SU-DHL-6 (cell line): ENCODE data around the gene ACVR1B.

ENCODE experiments used
- H2AFZ ChIP-seq: fragments of 200-600 bp; sonication (generic); 2 replicates; pipeline ENCODE4 v1.6.1; 2014; ENCODE audit warnings: low read depth, mild to moderate bottlenecking, moderate library complexity, mixed read lengths, antibody characterized with exemption, low read length; ENCODE audit not compliant: severe bottlenecking
- H3F3A ChIP-seq: fragments of 200-600 bp; shearing (Covaris generic); 2 replicates; pipeline ENCODE4 v1.6.0; 2016; ENCODE audit warnings: antibody characterized with exemption, mild to moderate bottlenecking; ENCODE audit not compliant: insufficient read depth
- H3K27ac ChIP-seq: fragments of 200-600 bp; sonication (generic); 2 replicates; pipeline ENCODE4 v1.5.1; 2016; ENCODE audit warnings: low read depth, mild to moderate bottlenecking, low read length, moderate library complexity, mixed read lengths
- H3K27me3 ChIP-seq: fragments of 200-600 bp; sonication (generic), shearing (Covaris generic); 2 replicates; pipeline ENCODE4 v1.6.0; 2014; ENCODE audit warnings: mild to moderate bottlenecking, low read length
- H3K36me3 ChIP-seq: fragments of 200-600 bp; sonication (generic); 2 replicates; pipeline ENCODE4 v1.6.1; 2014; ENCODE audit warnings: mild to moderate bottlenecking, low read length, mixed read lengths
- H3K4me2 ChIP-seq: fragments of 300-600, 200-600 bp; shearing (Covaris generic), sonication (generic); 2 replicates; pipeline ENCODE4 v1.6.0; 2014; ENCODE audit warnings: low read length, low read depth, mild to moderate bottlenecking; ENCODE audit not compliant: poor library complexity, severe bottlenecking
- H3K4me3 ChIP-seq: fragments of 200-600 bp; sonication (generic); 2 replicates; pipeline ENCODE4 v1.5.1; 2014; ENCODE audit warnings: antibody characterized with exemption, low read length, mild to moderate bottlenecking, mixed read lengths; ENCODE audit not compliant: insufficient read depth, poor library complexity, severe bottlenecking
- H3K79me2 ChIP-seq: fragments of 200-600 bp; sonication (generic); 2 replicates; pipeline ENCODE4 v1.6.1; 2014; ENCODE audit warnings: mild to moderate bottlenecking, low read length, moderate library complexity; ENCODE audit not compliant: insufficient read depth
- H3K9ac ChIP-seq: fragments of 200-600 bp; sonication (generic); 2 replicates; pipeline ENCODE4 v1.7.0; 2014; ENCODE audit warnings: mild to moderate bottlenecking, low read length
- H3K9me2 ChIP-seq: fragments of 200-600 bp; sonication (generic); replicated peaks from 2 replicates; pipeline ENCODE4 v1.6.1; 2014; ENCODE audit warnings: low read length; ENCODE audit not compliant: insufficient read depth
- H3K9me3 ChIP-seq: fragments of 200-600 bp; sonication (generic); 2 replicates; pipeline ENCODE4 v1.6.1; 2014; ENCODE audit warnings: low read length, mixed read lengths; ENCODE audit not compliant: insufficient read depth
- H4K20me1 ChIP-seq: fragments of 200-600 bp; sonication (generic); 2 replicates; pipeline ENCODE4 v1.6.1; 2014; ENCODE audit warnings: low read depth, mild to moderate bottlenecking, antibody characterized with exemption, low read length, moderate library complexity, mixed read lengths
- EZH2phosphoT487 ChIP-seq: fragments of 200-600 bp; sonication (generic), shearing (Covaris generic); conservative IDR thresholded peaks from 2 replicates; pipeline ENCODE4 v1.6.1; 2018; ENCODE audit warnings: mild to moderate bottlenecking, antibody characterized with exemption, low read length, moderate library complexity, mixed read lengths
- TF ChIP-seq, protein P1 (sequence below): fragments of 200-600 bp; sonication (generic); IDR thresholded peaks from one replicate; pipeline ENCODE4 v1.5.1; 2017; ENCODE audit warnings: antibody characterized with exemption, mild to moderate bottlenecking, low read length, moderate library complexity; ENCODE audit not compliant: insufficient read depth, poor library complexity, severe bottlenecking

The ACVR1B gene

DNA sequence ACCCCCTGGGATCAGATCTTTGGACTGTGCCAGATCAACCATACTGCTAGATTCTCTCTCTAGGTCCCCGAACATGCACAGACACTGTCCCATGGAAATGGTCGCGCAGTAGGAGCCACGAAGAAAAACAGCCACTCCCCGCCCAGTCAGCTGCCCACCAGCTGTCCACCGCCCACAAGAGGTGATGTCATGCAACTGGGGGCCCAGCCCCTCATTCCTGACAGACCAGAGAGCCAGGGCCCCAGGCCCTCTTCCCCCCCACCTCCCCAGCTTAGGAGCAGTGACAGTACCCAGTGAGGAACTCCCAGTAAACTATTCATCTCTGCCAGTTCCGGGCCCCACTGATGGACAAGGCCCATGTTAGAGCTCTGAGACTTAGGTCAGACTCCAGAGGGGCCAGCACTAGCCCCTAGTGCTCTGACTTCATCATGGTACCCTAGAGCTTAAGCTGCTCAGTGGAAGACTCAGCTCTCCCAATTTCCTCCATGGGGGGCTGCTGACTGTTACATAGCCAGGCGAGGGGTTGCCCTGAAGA lies 51.6 kb downstream of the ACVR1B start:
- no peak overlapping the region for H2AFZ ChIP-seq
- no peak overlapping the region for H3K27ac ChIP-seq
- no peaks in the 10 kb centered on the region for H3K27me3 ChIP-seq
- no peaks in the 10 kb centered on the region for H3K9me3 ChIP-seq
- H3K4me2 ChIP-seq, result no peak overlapping the region
- H3K9me2 ChIP-seq, result no peaks in the 10 kb centered on the region
- H4K20me1 ChIP-seq, result no peaks in the 10 kb centered on the region
- no peak overlapping the region for H3K4me3 ChIP-seq
- no peaks in the 10 kb centered on the region for H3K36me3 ChIP-seq
- TF ChIP-seq, protein P1, sequence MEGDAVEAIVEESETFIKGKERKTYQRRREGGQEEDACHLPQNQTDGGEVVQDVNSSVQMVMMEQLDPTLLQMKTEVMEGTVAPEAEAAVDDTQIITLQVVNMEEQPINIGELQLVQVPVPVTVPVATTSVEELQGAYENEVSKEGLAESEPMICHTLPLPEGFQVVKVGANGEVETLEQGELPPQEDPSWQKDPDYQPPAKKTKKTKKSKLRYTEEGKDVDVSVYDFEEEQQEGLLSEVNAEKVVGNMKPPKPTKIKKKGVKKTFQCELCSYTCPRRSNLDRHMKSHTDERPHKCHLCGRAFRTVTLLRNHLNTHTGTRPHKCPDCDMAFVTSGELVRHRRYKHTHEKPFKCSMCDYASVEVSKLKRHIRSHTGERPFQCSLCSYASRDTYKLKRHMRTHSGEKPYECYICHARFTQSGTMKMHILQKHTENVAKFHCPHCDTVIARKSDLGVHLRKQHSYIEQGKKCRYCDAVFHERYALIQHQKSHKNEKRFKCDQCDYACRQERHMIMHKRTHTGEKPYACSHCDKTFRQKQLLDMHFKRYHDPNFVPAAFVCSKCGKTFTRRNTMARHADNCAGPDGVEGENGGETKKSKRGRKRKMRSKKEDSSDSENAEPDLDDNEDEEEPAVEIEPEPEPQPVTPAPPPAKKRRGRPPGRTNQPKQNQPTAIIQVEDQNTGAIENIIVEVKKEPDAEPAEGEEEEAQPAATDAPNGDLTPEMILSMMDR, result no peak
- TF ChIP-seq EZH2phosphoT487, result no peak
- H3K9ac ChIP-seq, result no peak overlapping the region
- no peaks in the 10 kb centered on the region for H3F3A ChIP-seq
- H3K79me2 ChIP-seq, result no peaks in the 10 kb centered on the region

DNA sequence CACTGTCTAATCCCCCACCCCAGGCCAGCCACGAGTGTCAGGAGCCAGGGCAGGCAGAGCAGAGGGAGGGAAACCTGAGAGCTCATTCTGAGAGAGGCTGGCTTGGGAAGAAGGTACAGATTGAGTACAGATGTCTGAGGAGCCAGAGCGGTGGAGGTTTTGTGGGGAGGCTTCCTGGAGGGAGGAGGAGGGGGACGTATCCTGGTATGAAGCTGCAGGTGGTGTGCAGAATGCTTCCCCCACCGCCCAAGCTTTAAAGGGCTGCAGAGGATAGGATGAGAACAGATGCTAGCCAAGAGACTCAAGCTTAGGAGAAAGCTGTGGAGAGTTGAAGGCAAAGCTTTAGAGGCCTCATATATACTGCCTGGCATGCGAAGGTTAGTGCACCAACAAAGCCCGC lies 52.1 kb downstream of the ACVR1B start:
- Histone ChIP-seq H3K36me3 (no peaks in the 10 kb centered on the region), H3K27me3 (no peaks in the 10 kb centered on the region), H3K4me3 (no peak overlapping the region), H3K4me2 (no peak overlapping the region), H3K79me2 (no peaks in the 10 kb centered on the region), H4K20me1 (no peaks in the 10 kb centered on the region), H3F3A (no peaks in the 10 kb centered on the region), H3K9me3 (no peaks in the 10 kb centered on the region), H2AFZ (no peak overlapping the region), H3K27ac (no peak overlapping the region), H3K9ac (no peak overlapping the region), H3K9me2 (no peaks in the 10 kb centered on the region)
- TF ChIP-seq, protein P1, result no peak
- no peak for TF ChIP-seq EZH2phosphoT487

DNA sequence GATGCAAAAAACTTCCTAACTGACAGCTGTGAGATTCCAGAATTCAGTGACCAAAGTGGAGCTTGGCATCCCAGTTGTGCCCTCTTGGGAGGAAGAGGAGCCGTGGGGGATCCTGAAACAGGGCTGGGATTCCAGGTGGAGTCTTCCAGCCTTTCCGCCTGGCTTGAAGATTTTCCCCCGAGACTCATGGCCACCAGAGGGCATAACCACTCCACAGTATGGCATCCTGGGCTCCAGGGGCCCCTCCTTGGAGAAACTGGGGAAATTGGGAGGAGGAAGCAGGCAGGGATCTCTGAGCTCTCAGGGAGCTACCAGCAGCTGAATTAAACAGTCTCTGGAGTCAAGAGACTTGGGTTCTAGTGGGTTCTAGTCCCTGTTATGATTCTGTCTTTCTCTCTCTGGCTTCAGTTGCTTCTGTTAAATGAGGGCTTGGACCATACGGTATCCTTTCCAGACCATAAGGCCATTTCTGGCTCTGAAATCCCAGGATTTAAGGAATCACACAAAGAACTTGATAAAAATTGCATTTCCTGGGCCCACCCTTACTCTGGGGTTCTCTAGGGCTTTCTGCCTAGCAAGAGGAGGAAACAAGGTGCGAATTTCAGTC lies 52.6 kb downstream of the ACVR1B start:
- Histone ChIP-seq H3K9ac (no peak overlapping the region), H3K4me2 (no peak overlapping the region), H2AFZ (no peak overlapping the region), H3K27me3 (no peaks in the 10 kb centered on the region), H3F3A (no peaks in the 10 kb centered on the region), H3K9me2 (no peaks in the 10 kb centered on the region), H3K9me3 (no peaks in the 10 kb centered on the region), H3K27ac (no peak overlapping the region), H3K36me3 (no peaks in the 10 kb centered on the region), H3K4me3 (no peak overlapping the region), H4K20me1 (no peaks in the 10 kb centered on the region), H3K79me2 (no peaks in the 10 kb centered on the region)
- TF ChIP-seq EZH2phosphoT487, result no peak
- TF ChIP-seq, protein P1, result no peak
